ENCODE data around the gene KCNAB1.

- TF ChIP-seq CTCF (conservative IDR thresholded peaks at IDR 0.05; ENCODE audit: low read length) (no peak), EZH2phosphoT487 (IDR thresholded peaks at IDR 0.05; ENCODE audit: borderline replicate concordance) (no peak)
Observed at GRCh38 chr3:156498307-156498706, 377.9 kb downstream of the KCNAB1 start.

All from Loucy (cell line).